ENCODE results near the gene DLGAP1. TPM values are rescaled to one million over a fixed set of nuclear protein-coding genes. Genes with fewer than 3 reads are reported as not detected.

The DLGAP1 gene
- total and polyA plus RNA-seq, 2 of the 13 experiments (the other 11 are each of a cell fraction or from before 2014, with no cell fraction given): 0.01 TPM; not detected in 1

DNA sequence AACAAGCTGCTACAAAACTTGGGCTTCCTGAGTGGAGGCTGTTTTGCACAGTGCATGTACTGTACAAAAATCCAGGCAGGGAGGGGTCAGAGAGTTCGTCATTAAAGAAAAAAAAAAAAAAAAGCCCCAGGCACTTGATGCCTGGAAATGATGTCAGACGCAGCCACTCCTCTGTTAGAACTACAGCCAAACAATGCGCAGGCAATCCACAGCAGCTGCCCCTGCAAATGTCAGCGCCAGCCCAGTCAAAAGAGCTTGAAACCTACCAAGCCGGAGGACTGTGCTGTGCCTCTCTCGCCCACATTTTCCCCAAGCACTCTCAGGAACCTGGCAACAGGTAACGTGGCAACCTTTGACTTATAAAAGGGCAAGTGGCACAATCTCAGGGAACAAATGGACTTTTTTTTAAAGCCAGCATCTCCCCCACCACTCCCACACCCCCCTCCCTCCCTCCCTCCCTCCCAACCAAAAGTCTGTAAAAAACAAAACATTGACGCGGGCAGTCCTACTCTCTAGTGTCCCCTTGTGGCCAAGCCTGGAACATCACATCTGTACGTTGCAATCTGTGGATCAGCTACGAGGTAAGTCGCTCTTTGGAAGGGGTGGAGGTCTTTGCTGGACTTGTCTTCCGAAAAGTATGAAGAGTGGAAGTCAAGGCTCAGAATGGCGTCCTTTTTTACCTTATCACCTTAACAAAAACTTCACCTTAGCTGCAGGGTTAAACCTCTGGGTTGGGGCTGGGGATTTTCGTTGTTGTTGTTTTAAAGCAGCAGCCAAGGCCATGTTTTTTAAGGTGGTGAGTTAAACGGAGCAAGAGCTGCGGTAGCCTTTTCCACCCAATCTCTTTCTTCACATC lies 861.0 kb downstream of the DLGAP1 start (continued):
- peak; percentile 75; the same call in 1 of the 2 replicates for TF ChIP-seq AHDC1 (CRISPR knock-in tag; IDR thresholded peaks at IDR 0.05; ENCODE audit: borderline replicate concordance)
- no peak for TF ChIP-seq TP53 (CRISPR knock-in tag; conservative IDR thresholded peaks at IDR 0.05)
- TF ChIP-seq CEBPG (CRISPR knock-in tag; IDR thresholded peaks at IDR 0.05): peak; percentile 63; the same call in 1 of the 2 replicates
- peak; percentile 27; the same call in 1 of the 2 replicates for TF ChIP-seq FOXA3 (CRISPR knock-in tag; IDR thresholded peaks at IDR 0.05)
- TF ChIP-seq, protein P1, sequence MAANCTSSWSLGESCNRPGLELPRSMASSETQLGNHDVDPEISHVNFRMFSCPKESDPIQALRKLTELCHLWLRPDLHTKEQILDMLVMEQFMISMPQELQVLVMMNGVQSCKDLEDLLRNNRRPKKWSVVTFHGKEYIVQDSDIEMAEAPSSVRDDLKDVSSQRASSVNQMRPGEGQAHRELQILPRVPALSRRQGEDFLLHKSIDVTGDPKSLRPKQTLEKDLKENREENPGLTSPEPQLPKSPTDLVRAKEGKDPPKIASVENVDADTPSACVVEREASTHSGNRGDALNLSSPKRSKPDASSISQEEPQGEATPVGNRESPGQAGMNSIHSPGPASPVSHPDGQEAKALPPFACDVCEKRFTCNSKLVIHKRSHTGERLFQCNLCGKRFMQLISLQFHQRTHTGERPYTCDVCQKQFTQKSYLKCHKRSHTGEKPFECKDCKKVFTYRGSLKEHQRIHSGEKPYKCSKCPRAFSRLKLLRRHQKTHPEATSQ (CRISPR knock-in tag; IDR thresholded peaks at IDR 0.05; ENCODE audit: borderline replicate concordance): no peak
- TF ChIP-seq RBAK (CRISPR knock-in tag; IDR thresholded peaks at IDR 0.05): no peak
- TF ChIP-seq HNRNPK (IDR thresholded peaks at IDR 0.05; ENCODE audit: low read depth, low read length, poor library complexity, severe bottlenecking): peak; percentile 89
- no peak for TF ChIP-seq CAMTA2 (CRISPR knock-in tag; IDR thresholded peaks at IDR 0.05; ENCODE audit: borderline replicate concordance)
- TF ChIP-seq ZNF280D (CRISPR knock-in tag; IDR thresholded peaks at IDR 0.05): no peak
- TF ChIP-seq RNF2 (conservative IDR thresholded peaks at IDR 0.05; ENCODE audit: low read depth): no peak
- TF ChIP-seq, protein P2, sequence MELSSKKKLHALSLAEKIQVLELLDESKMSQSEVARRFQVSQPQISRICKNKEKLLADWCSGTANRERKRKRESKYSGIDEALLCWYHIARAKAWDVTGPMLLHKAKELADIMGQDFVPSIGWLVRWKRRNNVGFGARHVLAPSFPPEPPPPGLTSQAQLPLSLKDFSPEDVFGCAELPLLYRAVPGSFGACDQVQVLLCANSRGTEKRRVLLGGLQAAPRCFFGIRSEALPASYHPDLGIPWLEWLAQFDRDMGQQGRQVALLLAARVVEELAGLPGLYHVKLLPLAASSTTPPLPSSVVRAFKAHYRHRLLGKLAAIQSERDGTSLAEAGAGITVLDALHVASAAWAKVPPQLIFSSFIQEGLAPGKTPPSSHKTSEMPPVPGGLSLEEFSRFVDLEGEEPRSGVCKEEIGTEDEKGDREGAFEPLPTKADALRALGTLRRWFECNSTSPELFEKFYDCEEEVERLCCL (CRISPR knock-in tag; IDR thresholded peaks at IDR 0.05; ENCODE audit: borderline replicate concordance): no peak
- TF ChIP-seq MAFF (IDR thresholded peaks at IDR 0.05; ENCODE audit: low read depth, low read length): no peak
- TF ChIP-seq, protein P3, sequence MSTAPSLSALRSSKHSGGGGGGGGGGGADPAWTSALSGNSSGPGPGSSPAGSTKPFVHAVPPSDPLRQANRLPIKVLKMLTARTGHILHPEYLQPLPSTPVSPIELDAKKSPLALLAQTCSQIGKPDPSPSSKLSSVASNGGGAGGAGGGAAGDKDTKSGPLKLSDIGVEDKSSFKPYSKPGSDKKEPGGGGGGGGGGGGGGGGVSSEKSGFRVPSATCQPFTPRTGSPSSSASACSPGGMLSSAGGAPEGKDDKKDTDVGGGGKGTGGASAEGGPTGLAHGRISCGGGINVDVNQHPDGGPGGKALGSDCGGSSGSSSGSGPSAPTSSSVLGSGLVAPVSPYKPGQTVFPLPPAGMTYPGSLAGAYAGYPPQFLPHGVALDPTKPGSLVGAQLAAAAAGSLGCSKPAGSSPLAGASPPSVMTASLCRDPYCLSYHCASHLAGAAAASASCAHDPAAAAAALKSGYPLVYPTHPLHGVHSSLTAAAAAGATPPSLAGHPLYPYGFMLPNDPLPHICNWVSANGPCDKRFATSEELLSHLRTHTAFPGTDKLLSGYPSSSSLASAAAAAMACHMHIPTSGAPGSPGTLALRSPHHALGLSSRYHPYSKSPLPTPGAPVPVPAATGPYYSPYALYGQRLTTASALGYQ (CRISPR knock-in tag; IDR thresholded peaks at IDR 0.05): peak; percentile 68; the same call in 1 of the 2 replicates
- no peak for TF ChIP-seq MIXL1 (CRISPR knock-in tag; IDR thresholded peaks at IDR 0.05)
- TF ChIP-seq IRF2 (CRISPR knock-in tag; IDR thresholded peaks at IDR 0.05): no peak; the same call in 1 of the 2 replicates

Measured in HepG2 (cell line).